Left forelimb (tissue), 1 donor: ENCODE results near the gene DNAJC5.
"Not testable (repeated sequence)": the region's sequence is repeated elsewhere in the genome, so short reads cannot be mapped to it uniquely, and the experiment has no call there.

Experiments used
- DNase-seq: peaks from one replicate; pipeline ENCODE4 v3.0.0-alpha.2; 2018; ENCODE audit warnings: low spot score

DNAJC5 gene

GRCh38 chr20:63911176-63911575 is 16.2 kb downstream of the DNAJC5 start:
- no peak for DNase-seq

GRCh38 chr20:63913768-63914167 is 18.8 kb downstream of the DNAJC5 start:
- DNase-seq: no peak

GRCh38 chr20:63915471-63915870 is 20.5 kb downstream of the DNAJC5 start:
- no peak for DNase-seq

GRCh38 chr20:63916371-63916939 is 21.5 kb downstream of the DNAJC5 start:
- not testable (repeated sequence) for DNase-seq

GRCh38 chr20:63917811-63918210 is 22.9 kb downstream of the DNAJC5 start:
- DNase-seq: no peak

GRCh38 chr20:63919130-63919529 is 24.2 kb downstream of the DNAJC5 start:
- DNase-seq: no peak

- DNase-seq: no peak
These were observed 25.3 kb downstream of the DNAJC5 start for GRCh38 chr20:63920226-63920625.

GRCh38 chr20:63923651-63924050 is 28.7 kb downstream of the DNAJC5 start:
- DNase-seq: no peak

- DNase-seq: no peak
These were observed 29.3 kb downstream of the DNAJC5 start for GRCh38 chr20:63924241-63924640.

- no peak for DNase-seq
These were observed 31.4 kb downstream of the DNAJC5 start for GRCh38 chr20:63926298-63926697.

- DNase-seq: no peak
These were observed 34.1 kb downstream of the DNAJC5 start for GRCh38 chr20:63929071-63929470.

- not testable (repeated sequence) for DNase-seq
These were observed 34.6 kb downstream of the DNAJC5 start for GRCh38 chr20:63929473-63929883.

- no peak for DNase-seq
These were observed 36.1 kb downstream of the DNAJC5 start for GRCh38 chr20:63930971-63931553.

- no peak for DNase-seq
These were observed 36.8 kb downstream of the DNAJC5 start for GRCh38 chr20:63931735-63932134.

GRCh38 chr20:63932606-63933160 is 37.8 kb downstream of the DNAJC5 start:
- DNase-seq: no peak

GRCh38 chr20:63933646-63934045 is 38.7 kb downstream of the DNAJC5 start:
- DNase-seq: no peak

- DNase-seq: no peak
These were observed 39.5 kb downstream of the DNAJC5 start for GRCh38 chr20:63934271-63935068.

- no peak for DNase-seq
These were observed 40.5 kb downstream of the DNAJC5 start for GRCh38 chr20:63935447-63935846.

- DNase-seq: no peak
These were observed 42.7 kb downstream of the DNAJC5 start for GRCh38 chr20:63937596-63937995.

- no peak for DNase-seq
These were observed 44.4 kb downstream of the DNAJC5 start for GRCh38 chr20:63939061-63939935.

- no peak for DNase-seq
These were observed 45.1 kb downstream of the DNAJC5 start for GRCh38 chr20:63940071-63940471.
